ENCODE data around the gene SYCP2.
A peak's percentile ranks its signal among the peaks of the same experiment; 100 is the strongest.

- no peak for TF ChIP-seq POLR2A (IDR thresholded peaks at IDR 0.05)
- peak; percentile 74 to 93 (median 90) for TF ChIP-seq CTCF (IDR thresholded peaks at IDR 0.05)
These were observed 580 bp upstream of the SYCP2 start for GRCh38 chr20:59933849-59934585.

Data from ovary (tissue), 3 donors.